Endothelial cell (in vitro differentiated cells): Measurements from ENCODE around the gene BRSK1. TPM values are rescaled to one million over a fixed set of nuclear protein-coding genes. Genes with fewer than 3 reads are reported as not detected.

Experiments used
- DNase-seq: peaks from one replicate; pipeline ENCODE4 v3.0.0; 2021; ENCODE audit warnings: low spot score
- H3K27ac Mint-ChIP-seq: one replicate; pipeline ENCODE4 v1.8.0; 2021; ENCODE audit warnings: mixed read lengths, inconsistent platforms; ENCODE audit not compliant: unreplicated experiment
- H3K27me3 Mint-ChIP-seq: one replicate; pipeline ENCODE4 v1.8.0; 2021; ENCODE audit warnings: mild to moderate bottlenecking, moderate library complexity, mixed read lengths, inconsistent platforms; ENCODE audit not compliant: unreplicated experiment
- H3K36me3 Mint-ChIP-seq: one replicate; pipeline ENCODE4 v1.8.0; 2021; ENCODE audit warnings: mild to moderate bottlenecking, low read depth, mixed read lengths, inconsistent platforms; ENCODE audit not compliant: unreplicated experiment
- H3K4me1 Mint-ChIP-seq: one replicate; pipeline ENCODE4 v1.8.0; 2021; ENCODE audit warnings: mild to moderate bottlenecking, mixed read lengths, inconsistent platforms; ENCODE audit not compliant: unreplicated experiment
- H3K4me3 Mint-ChIP-seq: one replicate; pipeline ENCODE4 v1.8.0; 2021; ENCODE audit warnings: mild to moderate bottlenecking, mixed read lengths, inconsistent platforms; ENCODE audit not compliant: unreplicated experiment
- H3K9me3 Mint-ChIP-seq: one replicate; pipeline ENCODE4 v1.8.0; 2021; ENCODE audit warnings: mixed read lengths, inconsistent platforms; ENCODE audit not compliant: unreplicated experiment
- CTCF ChIP-seq: fragments of 200-600 bp; sonication (generic); IDR thresholded peaks from one replicate; pipeline ENCODE4 v1.5.0; 2021; ENCODE audit warnings: antibody characterized with exemption; ENCODE audit not compliant: unreplicated experiment
- total RNA-seq: library from RNA; stranded (reverse); fragmentation: NEBNext Ultra II Directional; extraction: Animal tissue kit (Norgen Biotek cat#: 25700); gene quantifications from one replicate; pipeline ENCODE4 v1.2.1, GENCODE V29; 2021; ENCODE audit not compliant: unreplicated experiment

The BRSK1 gene
- total RNA-seq, 1 donor from 2014 or later: 14.1 TPM

DNA sequence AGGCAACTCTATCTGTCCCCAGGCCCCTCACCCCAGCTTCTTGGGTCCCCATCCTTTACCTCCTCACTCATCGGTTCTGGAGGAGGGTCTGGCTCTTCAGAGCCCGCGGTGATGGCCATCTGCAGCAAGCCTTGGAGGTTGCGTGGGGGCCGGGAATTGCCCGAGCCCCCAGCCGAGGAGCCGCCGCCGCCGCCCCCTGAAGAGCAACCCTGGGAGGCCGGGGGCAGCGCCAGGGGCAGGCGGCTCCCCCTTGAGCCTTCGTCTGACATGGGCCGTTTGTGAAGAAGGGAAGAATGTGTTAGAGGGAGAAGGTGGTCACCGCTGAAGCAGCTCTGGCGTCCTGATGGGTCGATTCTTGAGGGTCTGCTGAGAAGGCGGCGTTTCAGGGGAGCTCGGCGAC lies 4.5 kb upstream of the BRSK1 start:
- Mint-ChIP-seq H3K4me3 (peak overlapping the region; percentile 95), H3K9me3 (no peaks in the 10 kb centered on the region), H3K27me3 (peaks cover 22% of the 10 kb centered on the region), H3K27ac (peak overlapping the region; percentile 98), H3K4me1 (peaks cover 7% of the 10 kb centered on the region), H3K36me3 (peaks cover 8% of the 10 kb centered on the region)
- no peak for TF ChIP-seq CTCF
- DNase-seq: no peak

DNA sequence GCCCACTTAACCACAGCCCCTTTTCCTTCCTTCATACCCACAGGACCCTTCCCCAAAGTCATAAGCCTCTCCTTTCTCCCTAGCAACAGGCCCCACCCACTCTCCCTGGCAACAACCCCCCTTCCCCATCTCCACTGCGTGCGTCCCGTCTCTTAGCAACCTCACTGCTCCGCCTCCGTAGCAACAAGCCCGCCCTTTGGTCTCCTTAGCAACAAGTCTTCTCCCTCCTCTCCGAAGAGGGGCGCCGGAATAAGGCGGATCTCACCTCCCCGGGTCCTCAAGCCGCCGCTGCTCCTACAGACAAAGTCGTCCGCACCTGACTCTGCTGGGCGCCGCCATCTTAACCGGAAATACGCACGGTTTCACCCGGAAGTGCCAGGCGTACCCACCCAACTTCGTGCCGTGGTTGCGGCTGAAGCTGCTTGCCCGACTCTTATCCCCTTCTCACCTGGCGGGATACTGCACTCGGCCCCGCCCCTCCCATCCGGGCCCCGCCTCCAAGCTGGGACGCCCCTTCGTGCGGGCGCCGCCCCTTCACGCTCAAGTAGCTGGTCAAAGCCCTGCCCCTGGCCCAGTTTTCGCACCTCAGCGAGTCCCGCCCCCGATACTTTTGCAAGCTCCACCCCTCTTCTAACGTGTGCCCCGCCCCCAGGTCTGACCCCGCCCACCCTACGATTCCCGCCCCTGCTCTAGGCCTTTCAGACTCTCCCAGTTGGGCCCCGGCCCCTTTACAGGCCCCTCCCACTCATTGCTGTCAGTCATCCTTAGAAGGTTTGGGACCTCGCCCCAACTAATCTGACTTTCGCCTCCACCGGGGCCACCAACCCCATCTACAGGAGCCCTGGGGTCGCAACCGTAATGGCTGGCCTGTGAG lies 3.8 kb upstream of the BRSK1 start, which contains the start of gene HSPBP1:
HSPBP1 (minus strand) TSS at position 341 of the 874 bp plus-strand sequence. CDS start 502 bp downstream, outside the sequence.
- TF ChIP-seq CTCF: no peak

DNA sequence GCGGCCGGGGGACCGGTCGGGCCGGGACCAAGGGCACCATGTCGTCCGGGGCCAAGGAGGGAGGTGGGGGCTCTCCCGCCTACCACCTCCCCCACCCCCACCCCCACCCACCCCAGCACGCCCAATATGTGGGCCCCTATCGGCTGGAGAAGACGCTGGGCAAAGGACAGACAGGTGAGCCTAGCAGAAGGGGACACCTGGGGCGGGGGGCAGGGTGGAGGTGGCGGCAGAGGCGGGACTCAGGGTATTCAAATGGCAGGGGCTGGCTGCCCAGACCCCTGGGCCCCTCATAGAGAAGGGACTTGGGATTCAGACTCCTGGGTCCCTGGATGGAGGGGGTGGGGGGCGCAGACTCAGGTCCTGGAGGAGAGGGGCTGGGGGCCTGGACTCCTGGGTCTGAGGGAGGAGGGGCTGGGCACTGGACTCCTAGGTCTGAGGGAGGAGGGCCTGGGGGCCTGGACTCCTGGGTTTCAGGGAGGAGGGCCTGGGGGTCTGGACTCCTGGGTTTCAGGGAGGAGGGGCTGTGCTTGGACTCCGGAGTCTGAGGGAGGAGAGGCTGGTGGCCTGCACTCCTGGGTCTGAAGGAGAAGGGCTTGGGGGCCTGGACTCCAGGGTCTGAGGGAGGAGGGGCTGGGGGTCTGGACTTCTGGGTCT lies 735 bp downstream of the BRSK1 start:
- TF ChIP-seq CTCF: no peak
- Mint-ChIP-seq H3K4me3 (peak overlapping the region; percentile 56), H3K9me3 (no peaks in the 10 kb centered on the region), H3K27me3 (peaks cover 17% of the 10 kb centered on the region), H3K4me1 (peaks cover 7% of the 10 kb centered on the region), H3K36me3 (no peaks in the 10 kb centered on the region), H3K27ac (no peak overlapping the region)
- DNase-seq: no peak

More for the DNA sequence above, 3.8 kb upstream of the BRSK1 start, which contains the start of gene HSPBP1:
- H3K27ac Mint-ChIP-seq: peak within 1 kb of the TSS; percentile 98
- H3K36me3 Mint-ChIP-seq: peaks cover 4% of the 10 kb centered on the region
- H3K4me1 Mint-ChIP-seq: peaks cover 7% of the 10 kb centered on the region
- peaks cover 22% of the 10 kb centered on the region for H3K27me3 Mint-ChIP-seq
- H3K4me3 Mint-ChIP-seq: peak within 1 kb of the TSS; percentile 95
- H3K9me3 Mint-ChIP-seq: no peaks in the 10 kb centered on the region
- DNase-seq: peak; percentile 92

DNA sequence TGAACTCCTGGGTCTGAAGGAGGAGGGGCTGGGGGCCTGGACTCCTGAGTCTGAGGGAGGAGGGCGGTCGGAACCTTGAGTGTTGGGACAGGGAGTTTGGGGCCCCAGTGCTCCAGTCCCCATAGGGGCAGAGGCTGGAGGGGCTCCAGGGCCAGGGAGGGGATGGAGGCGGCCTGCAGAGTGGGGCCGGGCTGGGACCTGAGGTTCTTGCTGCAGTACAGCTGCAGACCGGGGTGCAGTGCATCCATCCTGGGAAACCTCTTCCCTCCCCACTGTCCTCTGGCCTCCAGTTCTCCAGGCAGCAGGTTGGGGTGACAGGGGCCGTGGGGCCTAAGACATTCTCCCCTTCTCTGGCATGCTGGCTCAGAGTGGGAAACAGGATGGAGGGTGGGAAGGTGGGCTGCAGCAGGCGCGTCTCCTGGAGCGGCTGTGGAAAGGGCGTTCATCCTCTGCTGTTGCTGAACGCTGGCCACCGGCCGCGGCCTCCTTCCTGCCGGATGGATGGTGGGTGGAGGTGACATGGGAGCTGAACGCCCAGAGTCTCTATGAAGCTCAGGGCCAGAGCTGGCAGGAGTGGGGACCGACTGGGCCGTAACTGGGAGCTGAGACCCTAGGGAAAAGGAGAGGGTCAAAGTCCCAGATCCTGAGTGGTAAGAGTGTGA lies 1.6 kb downstream of the BRSK1 start:
- Mint-ChIP-seq H3K4me3 (peak overlapping the region; percentile 56), H3K36me3 (no peaks in the 10 kb centered on the region), H3K4me1 (peaks cover 2% of the 10 kb centered on the region), H3K9me3 (no peaks in the 10 kb centered on the region), H3K27ac (no peak overlapping the region), H3K27me3 (peaks cover 13% of the 10 kb centered on the region)
- no peak for DNase-seq
- no peak for TF ChIP-seq CTCF
